Panc1 (cell line): ENCODE data around the gene CACNG6. TPM values are rescaled to one million over a fixed set of nuclear protein-coding genes. Genes with fewer than 3 reads are reported as not detected.

Source experiments
- ATAC-seq: fragments of 200-7000 bp; cut with Tn5 transposase; 2 replicates; pipeline ENCODE4 v1.9.1; 2020; ENCODE audit warnings: mild to moderate bottlenecking, moderate library complexity
- BruUV-seq: library from RNA; stranded (reverse); fragments of 400-500 nt; replicated peaks from 2 replicates; lab custom pipeline; 2021; lab: Mats Ljungman, UMichigan
- CTCF ChIA-PET: fragments of 300-600 bp; sonication (Branson Sonifier 250); formaldehyde crosslinking; loops from one replicate; lab custom pipeline; 2022; ENCODE audit warnings: antibody characterized with exemption; lab: Charles Lee
- POLR2A ChIA-PET: fragments of 300-600 bp; sonication (Branson Sonifier 250); formaldehyde crosslinking; loops from one replicate; lab custom pipeline; 2022; ENCODE audit warnings: antibody characterized with exemption; lab: Charles Lee
- DNase-seq: peaks from one replicate; pipeline ENCODE4 v3.0.0-alpha.2; 2010; ENCODE audit warnings: low read depth, low spot score
- H3K27ac ChIP-seq: 2 replicates; pipeline ENCODE4 v1.5.1; 2011; ENCODE audit warnings: mild to moderate bottlenecking, low read length, inconsistent platforms
- H3K27me3 ChIP-seq: fragments of 200-500 bp; sonication (Bioruptor generic); 2 replicates; pipeline ENCODE4 v1.6.0; 2014; ENCODE audit warnings: low read length, inconsistent platforms; ENCODE audit not compliant: control insufficient read depth, insufficient read depth
- H3K36me3 ChIP-seq: fragments of 200-500 bp; sonication (Bioruptor generic); 2 replicates; pipeline ENCODE4 v1.5.1; 2014; ENCODE audit warnings: inconsistent platforms, mild to moderate bottlenecking, low read length, moderate library complexity; ENCODE audit not compliant: control insufficient read depth, insufficient read depth
- H3K4me1 ChIP-seq: 2 replicates; pipeline ENCODE4 v1.5.1; 2011; ENCODE audit warnings: inconsistent platforms, mild to moderate bottlenecking, low read length, moderate library complexity; ENCODE audit not compliant: control insufficient read depth, insufficient read depth
- H3K4me3 ChIP-seq, 2 experiments: 2 replicates each; pipeline ENCODE4 v1.5.1; 2011 to 2012; ENCODE audit warnings: low read depth in 2 of 2, low read length in 2 of 2, mild to moderate bottlenecking in 2 of 2, inconsistent platforms in 1 of 2, moderate library complexity in 1 of 2
- H3K9me3 ChIP-seq: fragments of 200-500 bp; sonication (Bioruptor generic); 2 replicates; pipeline ENCODE4 v1.5.1; 2014; ENCODE audit warnings: low read depth, mild to moderate bottlenecking, inconsistent platforms, low read length, moderate library complexity; ENCODE audit not compliant: control insufficient read depth, insufficient read depth
- CTCF ChIP-seq: fragments of 450-650 bp; IDR thresholded peaks from 2 replicates; pipeline ENCODE4 v1.5.1; 2017; ENCODE audit warnings: mild to moderate bottlenecking
- POLR2AphosphoS5 ChIP-seq: IDR thresholded peaks from 2 replicates; pipeline ENCODE4 v1.6.1; 2012; ENCODE audit warnings: mild to moderate bottlenecking, low read depth, low read length, moderate library complexity
- REST ChIP-seq, 2 experiments: IDR thresholded peaks; 2 replicates each; pipeline ENCODE4 v1.6.1; 2011 to 2012; ENCODE audit warnings: low read depth in 2 of 2, control low read depth in 1 of 2, low read length in 1 of 2, mild to moderate bottlenecking in 1 of 2, moderate library complexity in 1 of 2; ENCODE audit not compliant: insufficient read depth in 1 of 2
- SIN3A ChIP-seq: IDR thresholded peaks from 2 replicates; pipeline ENCODE4 v1.6.1; 2012; ENCODE audit warnings: low read depth, mild to moderate bottlenecking, low read length, moderate library complexity, borderline replicate concordance; ENCODE audit not compliant: insufficient read depth
- TCF7L2 ChIP-seq: IDR thresholded peaks from 2 replicates; pipeline ENCODE4 v1.6.1; 2011; ENCODE audit warnings: mild to moderate bottlenecking, low read depth, low read length, inconsistent platforms
- in situ Hi-C: cut with HindIII; loops from 2 replicates; pipeline ENCODE4 v1.10.0; 2016; ENCODE audit warnings: low sequenced_read_pairs, low pct_unique_long_range_greater_than_20kb
- intact Hi-C: fragments of 100-400 bp; cut with micrococcal nuclease; formaldehyde crosslinking; loops from one replicate; pipeline ENCODE4 v1.10.0; 2022; ENCODE audit not compliant: unreplicated experiment
- total RNA-seq: library from RNA; stranded (reverse); gene quantifications from one replicate; pipeline ENCODE4 v1.2.1, GENCODE V29; 2021; ENCODE audit not compliant: unreplicated experiment

Gene CACNG6
- total RNA-seq, 1 experiment from 2014 or later: 14.6 TPM

- Histone ChIP-seq H3K27me3 (no peaks in the 10 kb centered on the region), H3K36me3 (no peaks in the 10 kb centered on the region), H3K4me1 (peaks cover 56% of the 10 kb centered on the region), H3K9me3 (no peaks in the 10 kb centered on the region), H3K27ac (peak overlapping the region; percentile 94), H3K4me3 (no peak overlapping the region)
- ATAC-seq: no peak
- TF ChIP-seq SIN3A: no peak
- no peak for TF ChIP-seq TCF7L2
- TF ChIP-seq POLR2AphosphoS5: no peak
- no peak for TF ChIP-seq CTCF
- no peak for TF ChIP-seq REST (IDR thresholded peaks at IDR 0.05; ENCODE audit: insufficient read depth in 1 of 2, low read depth in 2 of 2, low read length in 1 of 2)
- CTCF ChIA-PET: no interaction called here
- in situ Hi-C loops (no loop called here), intact Hi-C loops (no loop called here)
- POLR2A ChIA-PET: interaction anchor here (1.7 kb wide), 1 partner anchor 10 kb away, joined by 6 read pairs; no protein-coding TSS in a partner anchor
- no peak for DNase-seq
- BruUV-seq: no TSS peak
These were observed 1.4 kb downstream of the CACNG6 start for GRCh38 chr19:53992815-53993214.

- H3K9me3 ChIP-seq: no peaks in the 10 kb centered on the region
- ATAC-seq (no peak), DNase-seq (no peak)
- H3K4me3 ChIP-seq: no peak overlapping the region
- H3K4me1 ChIP-seq: peaks cover 49% of the 10 kb centered on the region
- POLR2A ChIA-PET: interaction anchor here (1.1 to 1.7 kb wide), 2 partner anchors 9 to 33 kb away, joined by 6 to 12 read pairs; no protein-coding TSS in a partner anchor
- H3K27ac ChIP-seq: peak overlapping the region; percentile 94
- CTCF ChIA-PET: interaction anchor here (0.6 kb wide), 1 partner anchor 174 kb away, joined by 4 read pairs; no protein-coding TSS in a partner anchor
- no peak for TF ChIP-seq TCF7L2
- TF ChIP-seq SIN3A: no peak
- TF ChIP-seq POLR2AphosphoS5: no peak
- no peak for TF ChIP-seq CTCF
- TF ChIP-seq REST (IDR thresholded peaks at IDR 0.05; ENCODE audit: insufficient read depth in 1 of 2, low read depth in 2 of 2, low read length in 1 of 2): no peak
- in situ Hi-C loops: no loop called here
- BruUV-seq: no TSS peak
- H3K27me3 ChIP-seq: no peaks in the 10 kb centered on the region
- intact Hi-C loops: no loop called here
- H3K36me3 ChIP-seq: no peaks in the 10 kb centered on the region
These were observed 2.0 kb downstream of the CACNG6 start for GRCh38 chr19:53993448-53993847.
